Pulmonary artery endothelial cell (primary cell): ENCODE data around the gene ETFB. TPM values are rescaled to one million over a fixed set of nuclear protein-coding genes. Genes with fewer than 3 reads are reported as not detected.

Experiments
- DNase-seq: peaks from one replicate; pipeline ENCODE4 v3.0.0-alpha.2; 2011; ENCODE audit warnings: low read depth, low spot score
- total RNA-seq: library from RNA; depleted of rRNA; stranded (reverse); fragments of >200 nt; gene quantifications from 2 replicates; pipeline ENCODE4 v1.2.3, GENCODE V29; 2014

The ETFB gene
- total RNA-seq, 1 donor from 2014 or later, result 65.6 TPM

DNA sequence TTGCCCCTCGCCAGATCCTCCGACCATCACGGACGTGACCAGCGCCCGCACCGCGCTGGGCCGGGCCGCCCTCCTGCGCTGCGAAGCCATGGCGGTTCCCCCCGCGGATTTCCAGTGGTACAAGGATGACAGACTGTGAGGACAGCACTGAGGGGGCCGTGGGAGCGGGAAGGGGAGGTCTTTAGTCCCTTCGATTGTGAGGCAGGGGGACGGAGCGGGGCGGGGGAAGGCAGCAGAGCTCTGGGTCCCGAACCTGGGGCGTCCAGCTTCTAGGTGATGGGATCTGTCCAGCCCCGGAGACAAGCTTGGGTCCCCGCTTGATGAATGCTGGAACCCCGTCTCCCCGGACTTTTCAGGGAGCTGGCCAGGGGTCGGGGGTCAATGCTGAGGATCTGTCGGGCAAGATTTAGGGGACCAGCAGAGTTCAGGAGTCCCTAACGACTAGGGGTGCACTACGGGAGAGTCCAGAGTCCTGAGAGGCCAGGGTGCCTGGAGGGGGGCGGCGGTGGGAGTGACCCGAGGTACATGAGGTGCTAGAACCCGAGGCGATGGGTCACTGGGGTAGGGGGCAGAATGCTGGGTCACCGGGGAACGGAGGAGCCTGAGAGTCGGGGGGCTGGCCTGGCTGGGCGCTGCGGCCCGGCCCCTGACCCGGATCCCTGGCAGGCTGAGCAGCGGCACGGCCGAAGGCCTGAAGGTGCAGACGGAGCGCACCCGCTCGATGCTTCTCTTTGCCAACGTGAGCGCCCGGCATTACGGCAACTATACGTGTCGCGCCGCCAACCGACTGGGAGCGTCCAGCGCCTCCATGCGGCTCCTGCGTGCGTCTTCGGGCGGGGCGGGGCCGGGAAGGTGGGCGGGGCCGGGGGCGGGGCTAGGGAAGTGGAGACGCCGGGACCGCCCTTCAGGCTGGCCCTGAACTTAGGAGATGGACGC is 38.9 kb downstream of the ETFB start:
- DNase-seq, result no peak

DNA sequence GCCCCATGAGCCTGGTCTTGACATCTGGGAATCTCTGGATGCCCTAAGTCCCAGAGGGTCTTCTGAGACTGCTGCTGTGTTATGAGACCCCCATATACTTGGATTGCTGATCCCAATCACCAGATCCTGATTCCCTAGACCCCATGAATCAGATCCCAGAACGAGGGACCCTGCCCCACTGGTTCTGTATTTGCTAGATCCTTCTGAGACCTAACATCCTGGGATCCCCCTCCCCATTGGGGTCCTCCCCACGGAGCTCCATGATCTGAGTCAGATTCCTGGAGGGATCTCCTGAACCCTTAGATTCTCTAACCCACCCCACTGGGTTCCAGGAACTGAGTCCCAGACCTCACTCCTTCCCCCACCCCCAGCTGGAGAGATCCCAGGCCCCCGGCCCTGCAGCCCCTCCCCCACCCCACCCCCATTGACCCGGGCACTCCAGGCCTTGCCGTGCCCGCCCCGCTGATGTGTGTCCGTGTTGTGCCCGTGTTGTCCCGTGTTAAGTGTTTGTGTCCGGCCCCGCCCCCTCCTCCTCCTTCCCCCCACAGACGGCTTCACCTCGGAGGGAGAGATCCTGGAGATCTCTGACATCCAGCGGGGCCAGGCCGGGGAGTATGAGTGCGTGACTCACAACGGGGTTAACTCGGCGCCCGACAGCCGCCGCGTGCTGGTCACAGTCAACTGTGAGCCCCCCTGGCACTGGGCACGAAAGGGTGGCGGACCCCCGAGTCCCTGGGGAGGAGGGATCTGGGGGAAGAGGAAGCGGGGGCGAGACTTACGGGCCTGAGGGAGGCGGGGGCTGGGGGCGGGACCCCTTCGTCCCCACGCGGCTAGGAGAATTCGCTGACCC is 39.7 kb downstream of the ETFB start:
- DNase-seq, result no peak

DNA sequence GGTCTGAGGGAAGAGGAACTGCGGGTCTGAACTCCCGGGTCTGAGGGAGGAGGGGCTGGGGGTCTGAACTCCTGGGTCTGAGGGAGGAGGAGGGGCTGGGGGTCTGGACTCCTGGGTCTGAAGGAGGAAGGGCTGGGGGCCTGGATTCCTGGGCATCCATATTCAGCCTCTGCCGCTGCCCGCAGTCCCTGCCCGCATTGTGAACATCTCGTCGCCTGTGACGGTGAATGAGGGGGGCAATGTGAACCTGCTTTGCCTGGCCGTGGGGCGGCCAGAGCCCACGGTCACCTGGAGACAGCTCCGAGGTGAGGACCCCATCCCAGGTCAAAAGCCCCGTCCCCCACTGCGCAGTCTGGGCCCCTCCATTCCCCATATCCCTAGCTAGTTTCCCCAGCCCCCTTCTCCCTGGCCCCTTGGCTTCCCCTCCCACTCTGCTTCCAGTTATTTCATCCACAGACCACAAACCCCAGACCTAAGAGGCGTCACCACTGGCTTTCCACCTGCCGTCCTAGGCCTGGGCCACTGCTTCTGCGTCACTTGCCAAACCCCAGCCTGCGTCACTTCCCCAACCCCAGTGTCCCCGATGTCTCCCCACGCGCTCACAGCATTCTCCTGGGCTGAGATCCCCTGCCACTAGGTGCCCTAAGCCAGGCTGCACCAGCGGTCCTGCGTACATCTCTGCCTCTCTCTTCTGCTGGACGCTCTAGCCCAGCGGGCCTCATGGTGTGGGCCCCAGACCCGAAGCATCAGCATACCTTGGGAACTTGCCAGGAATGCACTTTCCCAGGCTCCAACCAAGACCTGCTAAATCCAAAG is 40.8 kb downstream of the ETFB start:
- no peak for DNase-seq

DNA sequence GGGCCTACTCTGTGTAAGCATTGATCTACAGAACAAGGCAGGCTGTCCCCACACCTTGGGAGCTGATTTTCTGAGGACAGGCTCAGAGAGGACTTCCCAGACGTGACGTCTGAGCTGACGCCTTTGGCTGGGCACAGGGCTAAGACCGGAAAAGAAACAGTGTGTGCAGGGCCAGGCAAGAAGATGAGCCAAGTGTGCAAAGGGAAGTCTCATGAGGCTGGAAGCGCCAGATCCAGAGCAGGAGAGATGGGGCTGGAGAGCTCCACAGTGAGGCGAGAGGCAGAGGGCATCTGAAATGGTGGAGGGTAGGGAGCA is 42.1 kb downstream of the ETFB start:
- no peak for DNase-seq

DNA sequence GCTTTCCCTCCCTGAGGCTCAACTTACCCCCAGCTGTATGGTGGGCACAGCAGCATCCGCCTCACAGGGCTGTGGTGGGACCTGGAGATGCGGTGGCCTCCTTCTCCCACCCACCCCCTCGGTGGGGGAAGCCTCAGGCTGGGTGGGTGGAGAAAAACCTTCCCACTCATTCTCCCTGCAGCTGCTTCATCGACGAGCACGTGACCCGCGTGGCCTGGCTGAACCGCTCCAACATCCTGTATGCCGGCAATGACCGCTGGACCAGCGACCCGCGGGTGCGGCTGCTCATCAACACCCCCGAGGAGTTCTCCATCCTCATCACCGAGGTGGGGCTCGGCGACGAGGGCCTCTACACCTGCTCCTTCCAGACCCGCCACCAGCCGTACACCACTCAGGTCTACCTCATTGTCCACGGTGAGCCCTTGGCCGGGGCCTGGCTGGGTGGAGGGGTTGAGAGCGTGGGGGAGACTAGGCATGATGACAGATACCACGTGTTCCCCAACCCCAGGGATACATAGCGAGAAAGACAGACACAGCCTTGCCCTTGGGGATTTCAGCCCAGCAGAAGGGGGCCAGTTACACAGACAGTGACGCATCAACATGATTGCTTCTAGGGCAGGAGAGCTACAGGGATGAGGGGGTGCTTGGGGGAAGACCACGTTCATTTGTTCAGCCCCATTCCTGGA is 42.6 kb downstream of the ETFB start:
- no peak for DNase-seq

DNA sequence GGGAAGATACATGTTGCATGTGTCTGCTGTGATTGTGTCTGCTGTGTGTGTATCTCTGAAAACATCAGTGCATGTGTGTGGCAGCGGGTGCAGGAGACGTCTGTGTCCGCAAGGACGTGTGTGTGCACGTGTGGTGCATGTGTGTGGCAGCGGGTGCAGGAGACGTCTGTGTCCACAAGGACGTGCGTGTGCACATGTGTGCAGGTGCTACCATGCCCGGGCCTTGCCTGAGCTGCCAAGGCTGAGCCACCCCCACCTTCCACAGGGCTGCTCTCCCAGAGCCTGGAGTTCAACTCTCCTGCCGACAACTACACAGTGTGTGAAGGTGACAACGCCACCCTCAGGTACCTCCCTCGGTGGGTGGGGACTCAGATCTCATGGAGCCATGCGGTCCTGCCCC is 44.4 kb downstream of the ETFB start:
- DNase-seq, result no peak

DNA sequence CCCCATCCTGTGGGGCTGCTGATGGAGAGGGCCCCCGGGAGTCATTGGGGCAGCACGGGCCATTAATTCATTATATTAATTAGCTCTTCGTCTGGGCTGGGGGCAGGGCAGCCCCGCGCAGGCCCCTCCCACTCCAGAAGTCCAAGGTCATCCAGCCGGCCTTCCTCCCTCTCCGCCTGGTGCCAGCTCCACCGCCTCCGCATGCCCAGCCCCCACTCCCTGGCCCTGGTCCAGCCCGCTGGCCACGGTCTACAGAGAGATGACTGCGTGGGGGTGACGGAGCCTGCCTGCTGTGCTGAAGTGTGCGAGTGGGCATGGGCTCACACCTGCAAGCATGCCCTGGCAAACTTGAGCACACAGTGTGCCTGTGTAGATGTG is 45.9 kb downstream of the ETFB start:
- no peak for DNase-seq

DNA sequence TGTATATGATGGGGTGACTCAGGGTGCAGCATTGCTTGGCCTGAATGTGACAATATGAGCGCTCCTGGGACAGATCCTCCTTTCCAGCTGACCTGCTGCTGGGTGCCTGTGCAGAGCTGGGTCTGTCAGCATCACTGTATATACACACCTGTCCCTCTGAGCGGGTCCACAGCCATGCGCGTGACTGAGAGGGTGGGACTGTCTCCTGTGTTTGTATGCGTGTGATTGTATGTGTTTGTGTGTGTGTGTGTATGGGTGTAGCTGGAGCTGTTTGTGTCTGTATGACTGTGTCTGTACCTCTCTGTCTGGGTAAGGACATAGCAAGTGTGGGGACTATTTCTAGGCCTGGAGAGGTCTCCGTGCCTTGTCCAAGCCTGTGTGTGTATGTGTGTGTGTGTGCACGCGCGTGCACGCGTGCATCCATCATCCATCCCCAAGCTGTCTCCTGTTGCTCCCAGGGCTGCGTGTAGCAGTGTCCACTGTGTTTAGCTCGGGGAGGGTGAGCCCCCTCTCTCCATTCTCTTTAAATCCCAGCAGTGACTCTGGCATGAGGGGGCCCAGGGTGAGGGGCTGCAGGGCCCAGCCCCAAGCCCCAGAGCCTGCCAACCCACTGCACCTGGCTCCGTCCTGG is 46.4 kb downstream of the ETFB start:
- no peak for DNase-seq

DNA sequence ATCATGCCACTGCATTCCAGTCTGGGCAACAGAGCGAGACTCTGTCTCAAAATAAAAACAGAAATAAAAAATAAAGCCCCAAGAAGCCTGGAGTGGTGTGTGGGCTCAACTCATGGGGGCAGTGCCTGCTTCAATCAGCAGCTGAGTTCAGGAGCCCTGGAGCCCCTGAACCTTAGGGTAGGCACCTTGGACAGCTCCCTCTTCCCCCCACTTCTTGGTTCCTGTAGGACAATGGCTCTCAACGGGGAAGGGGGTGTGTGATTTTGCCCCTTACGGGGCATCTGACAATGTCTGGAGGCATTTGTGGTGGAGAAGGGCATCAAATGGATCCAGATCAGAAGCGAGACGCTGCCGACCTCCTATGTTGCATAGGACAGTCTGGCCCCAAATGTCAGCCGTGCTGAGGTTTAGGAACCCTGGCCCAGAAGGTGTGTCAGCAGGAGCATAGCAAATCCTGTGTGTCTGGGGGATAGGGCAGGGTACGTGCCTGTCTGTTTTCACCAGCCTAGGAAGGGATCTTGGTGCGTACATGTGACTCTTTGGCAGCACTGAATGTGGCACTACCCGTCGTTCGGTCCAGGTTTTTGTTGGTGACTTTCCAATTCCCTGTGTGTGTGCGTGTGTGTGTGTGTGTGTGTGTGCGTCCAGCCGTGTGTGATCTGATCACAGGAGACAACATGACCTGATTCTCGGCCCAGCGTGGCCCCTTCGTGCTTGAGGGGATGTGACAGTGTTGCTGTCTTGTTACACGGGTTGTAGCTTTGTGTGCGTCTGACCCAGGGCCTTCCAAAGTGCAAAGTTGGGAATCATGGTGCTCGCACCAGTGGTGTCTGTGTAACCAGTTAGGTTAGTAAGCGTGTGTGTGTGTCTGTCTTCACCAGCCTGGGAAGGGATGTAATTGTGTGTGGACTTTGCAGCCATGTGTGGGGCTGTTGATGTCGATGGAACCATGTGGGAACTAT is 47.2 kb downstream of the ETFB start:
- no peak for DNase-seq

DNA sequence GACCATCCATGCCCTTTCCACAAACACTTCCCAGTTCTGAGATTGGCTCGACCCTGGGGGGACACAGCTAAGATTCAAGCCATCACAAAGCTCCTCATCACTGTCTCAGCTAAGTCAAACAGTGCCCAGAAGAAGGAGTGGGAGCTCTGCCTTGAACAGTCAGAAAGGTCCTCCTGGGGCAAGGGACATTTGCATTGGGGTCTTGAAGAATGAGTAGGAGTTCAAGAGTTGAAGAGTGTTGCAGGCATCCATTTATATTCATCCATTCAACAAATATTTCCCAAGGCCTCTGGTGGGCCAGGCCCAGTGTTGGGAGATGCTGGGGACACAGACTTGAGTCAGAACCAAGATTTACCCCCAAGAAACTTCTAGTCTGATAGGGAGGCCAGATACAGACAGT is 48.2 kb downstream of the ETFB start:
- no peak for DNase-seq

DNA sequence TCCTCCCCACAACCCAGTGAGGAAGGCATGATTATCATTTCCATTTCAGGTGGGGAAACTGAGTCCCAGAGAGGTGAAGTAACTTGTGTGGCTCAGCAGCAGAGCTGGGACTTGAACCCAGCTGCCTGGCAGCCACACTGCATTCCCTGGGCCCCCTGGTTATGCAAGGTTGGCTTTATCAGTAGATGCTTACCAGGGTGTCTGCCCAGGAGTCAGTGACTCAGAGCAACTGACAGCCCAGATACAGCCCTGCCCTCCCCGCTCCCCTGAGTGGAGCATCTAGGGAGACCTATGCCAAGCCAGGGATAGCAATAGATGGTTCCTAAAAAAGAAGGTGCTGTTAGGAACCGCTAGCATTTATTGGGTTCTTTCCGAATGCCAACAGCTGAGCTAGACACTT is 48.8 kb downstream of the ETFB start:
- DNase-seq, result no peak

DNA sequence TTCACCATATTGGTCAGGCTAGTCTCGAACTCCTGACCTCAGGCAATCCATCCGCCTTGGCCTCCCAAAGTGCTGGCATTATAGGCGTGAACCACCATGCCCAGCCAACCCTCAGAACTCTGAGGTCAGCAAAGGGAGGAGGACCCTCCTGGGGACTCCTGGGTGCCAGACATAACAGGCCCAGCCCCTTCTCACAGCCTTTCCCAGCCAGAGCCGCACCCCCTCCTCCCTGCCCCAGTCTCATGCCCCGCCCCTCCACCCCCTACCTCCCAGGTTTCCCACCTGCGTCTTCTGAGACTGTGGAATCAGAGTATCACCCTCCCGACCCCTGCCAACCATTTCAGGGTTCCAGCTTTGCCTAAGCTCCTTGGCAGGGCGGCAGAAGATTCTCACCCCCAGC is 49.5 kb downstream of the ETFB start:
- DNase-seq, result no peak

DNA sequence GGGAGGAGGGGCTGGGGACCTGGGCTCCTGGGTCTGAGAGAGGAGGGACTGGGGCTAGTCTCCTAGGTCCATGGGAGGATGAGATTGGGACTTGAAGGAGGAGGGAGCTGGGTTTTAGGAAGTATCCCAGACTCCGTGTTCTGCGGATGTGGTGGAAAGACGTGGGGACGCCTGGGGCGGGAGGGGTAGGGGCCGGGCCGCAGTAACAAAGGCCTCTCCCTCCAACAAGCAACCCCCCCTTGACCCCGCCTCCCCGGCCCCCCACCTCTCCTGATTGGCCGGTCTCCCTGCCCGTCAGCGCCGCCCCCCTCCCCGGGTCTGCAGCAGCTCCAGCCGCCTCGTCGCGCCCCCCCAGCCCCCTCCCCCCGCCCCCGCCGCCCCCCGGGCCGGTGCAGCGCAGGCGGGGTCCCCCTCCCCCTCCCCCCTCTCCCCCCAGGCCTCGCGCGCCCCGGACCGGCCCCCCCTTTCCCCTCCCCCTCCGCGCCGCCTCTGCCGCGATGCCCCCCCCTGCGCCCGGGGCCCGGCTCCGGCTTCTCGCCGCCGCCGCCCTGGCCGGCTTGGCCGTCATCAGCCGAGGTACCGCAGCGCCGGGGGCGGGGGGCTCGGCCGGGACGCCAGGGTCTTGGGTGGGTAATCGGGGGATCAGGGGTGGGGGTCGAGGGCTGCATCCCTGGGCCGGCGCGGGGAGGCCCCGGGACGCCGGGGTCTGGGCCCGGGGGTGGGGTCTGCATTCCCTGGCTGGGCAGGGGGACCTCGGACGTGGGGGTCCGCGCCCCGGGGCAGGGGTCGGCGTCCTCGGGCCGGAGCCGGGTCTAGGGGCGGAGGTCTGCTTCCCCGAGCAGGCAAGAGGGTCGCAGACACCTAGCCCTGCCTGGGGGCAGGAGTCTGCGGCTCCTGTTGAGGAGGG is 54.6 kb downstream of the ETFB start, which contains the start of gene IGLON5:
Gene IGLON5, plus strand, starts transcription at position 294 of the 907 bp plus-strand sequence. Its CDS starts 204 bp downstream, at position 498.
- no peak for DNase-seq

DNA sequence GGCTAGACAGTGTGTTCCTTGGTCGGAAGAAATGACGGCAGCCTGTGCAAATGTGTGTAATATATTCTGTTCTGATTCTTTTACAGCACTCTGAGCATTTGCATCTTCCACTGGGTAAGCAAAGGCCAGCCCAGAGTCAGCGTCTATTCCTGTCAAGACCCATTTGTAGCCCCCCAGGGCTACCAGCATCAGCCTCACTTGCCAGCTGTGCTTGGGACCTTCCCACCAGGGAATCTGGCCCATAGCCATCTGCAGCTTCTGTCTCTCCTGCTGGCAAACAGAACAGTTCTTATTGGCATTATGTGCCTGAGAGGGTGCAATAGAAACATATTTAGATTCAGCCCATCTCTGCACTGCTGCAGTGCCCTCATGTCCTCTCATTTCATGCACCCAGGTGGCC is 60.7 kb downstream of the ETFB start:
- no peak for DNase-seq

DNA sequence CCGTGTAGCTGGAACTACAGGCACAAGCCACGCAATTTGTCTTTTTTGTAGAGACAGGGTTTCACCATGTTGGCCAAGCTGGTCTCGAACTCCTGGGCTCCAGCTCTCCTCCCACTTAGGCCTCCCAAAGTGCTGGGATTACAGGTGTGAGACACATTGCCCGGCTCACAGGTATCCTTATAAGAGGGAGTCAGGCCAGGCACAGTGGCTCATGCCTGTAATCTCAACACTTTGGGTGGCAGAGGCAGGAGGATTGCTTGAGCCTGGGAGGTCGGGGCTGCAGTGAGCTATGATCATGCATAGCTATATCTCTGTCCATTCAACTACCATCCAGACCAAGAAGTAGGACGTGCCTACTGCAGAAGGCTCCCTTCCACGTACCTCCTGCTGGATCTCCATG is 64.9 kb downstream of the ETFB start:
- DNase-seq, result no peak

DNA sequence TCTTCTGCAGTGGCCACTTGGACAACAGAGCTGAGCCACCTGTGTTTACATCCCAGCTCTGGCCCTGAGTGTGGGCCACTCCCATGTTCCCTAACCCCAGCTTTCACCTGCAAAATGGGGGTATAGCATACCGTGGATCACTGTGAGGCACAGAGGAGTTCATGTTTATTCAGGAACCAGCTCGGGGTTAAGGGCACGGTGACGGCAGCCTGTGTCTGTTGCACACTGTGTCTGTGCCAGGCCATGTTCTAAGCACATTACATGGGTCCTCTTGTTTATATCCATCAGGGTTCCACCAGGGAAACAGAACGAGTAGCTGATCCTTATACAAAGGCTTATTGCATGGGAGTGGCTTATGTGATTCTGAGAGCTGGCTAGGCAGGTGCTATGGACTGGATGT is 68.8 kb downstream of the ETFB start:
- no peak for DNase-seq

DNA sequence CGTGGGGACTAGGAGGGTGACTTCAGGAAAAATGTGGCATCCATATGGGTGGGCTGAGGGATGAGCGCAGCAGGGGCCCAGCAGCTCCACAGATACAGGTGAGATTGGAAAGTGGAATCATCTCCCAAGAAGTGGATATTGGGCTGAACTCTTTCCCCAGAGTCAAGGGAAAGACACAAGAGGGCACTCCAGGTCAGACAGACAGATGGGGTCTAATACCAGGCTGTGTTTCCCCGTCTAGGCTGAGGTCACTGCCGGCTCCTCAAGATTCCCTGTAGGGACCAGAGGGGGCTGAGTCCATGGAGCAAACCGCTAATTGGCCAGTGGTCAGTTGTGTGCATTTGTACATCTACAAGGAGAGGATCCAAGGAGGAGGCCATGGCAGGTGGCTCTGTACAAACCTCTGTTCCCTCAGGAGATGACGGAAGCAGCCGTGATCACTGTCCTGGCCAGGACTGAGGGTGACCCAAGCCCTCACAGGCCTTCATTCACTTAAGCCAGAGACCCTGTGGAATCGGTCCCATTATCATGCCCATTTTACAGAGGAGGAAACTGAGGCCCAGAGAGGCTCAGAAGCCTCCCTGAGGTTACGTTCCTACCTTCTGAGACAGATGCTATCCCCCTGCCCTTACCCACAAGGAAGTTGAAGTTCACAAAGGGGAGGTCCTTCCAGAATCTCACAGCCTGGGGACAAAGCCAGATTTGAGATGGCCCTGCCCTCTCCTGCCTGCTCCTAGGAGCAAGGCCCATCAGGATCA is 69.7 kb downstream of the ETFB start:
- no peak for DNase-seq
